HS-5 (cell line): ENCODE results near the gene CD2.

Source experiments
- DNase-seq: peaks from one replicate; pipeline ENCODE4 v3.0.0-alpha.2; 2012; ENCODE audit warnings: low read depth

The CD2 gene, protein sequence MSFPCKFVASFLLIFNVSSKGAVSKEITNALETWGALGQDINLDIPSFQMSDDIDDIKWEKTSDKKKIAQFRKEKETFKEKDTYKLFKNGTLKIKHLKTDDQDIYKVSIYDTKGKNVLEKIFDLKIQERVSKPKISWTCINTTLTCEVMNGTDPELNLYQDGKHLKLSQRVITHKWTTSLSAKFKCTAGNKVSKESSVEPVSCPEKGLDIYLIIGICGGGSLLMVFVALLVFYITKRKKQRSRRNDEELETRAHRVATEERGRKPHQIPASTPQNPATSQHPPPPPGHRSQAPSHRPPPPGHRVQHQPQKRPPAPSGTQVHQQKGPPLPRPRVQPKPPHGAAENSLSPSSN

DNA sequence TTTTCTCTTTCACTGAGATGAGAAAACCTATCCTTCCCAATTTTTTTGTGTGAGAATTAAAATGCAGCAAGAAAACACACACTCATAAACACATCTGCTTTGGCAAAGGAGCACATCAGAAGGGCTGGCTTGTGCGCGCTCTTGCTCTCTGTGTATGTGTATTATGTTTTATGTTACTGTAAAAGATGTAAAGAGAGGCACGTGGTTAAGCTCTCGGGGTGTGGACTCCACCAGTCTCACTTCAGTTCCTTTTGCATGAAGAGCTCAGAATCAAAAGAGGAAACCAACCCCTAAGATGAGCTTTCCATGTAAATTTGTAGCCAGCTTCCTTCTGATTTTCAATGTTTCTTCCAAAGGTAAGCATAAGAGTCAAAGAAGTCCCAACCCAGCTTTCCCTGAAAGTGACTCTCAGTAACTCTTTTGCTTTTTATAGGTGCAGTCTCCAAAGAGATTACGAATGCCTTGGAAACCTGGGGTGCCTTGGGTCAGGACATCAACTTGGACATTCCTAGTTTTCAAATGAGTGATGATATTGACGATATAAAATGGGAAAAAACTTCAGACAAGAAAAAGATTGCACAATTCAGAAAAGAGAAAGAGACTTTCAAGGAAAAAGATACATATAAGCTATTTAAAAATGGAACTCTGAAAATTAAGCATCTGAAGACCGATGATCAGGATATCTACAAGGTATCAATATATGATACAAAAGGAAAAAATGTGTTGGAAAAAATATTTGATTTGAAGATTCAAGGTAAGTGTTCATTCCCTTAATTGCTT, at the start of gene CD2:
CD2 (plus strand) TSS at position 233 of the 780 bp plus-strand sequence; CDS start at position 296, 63 bp downstream.
- no peak for DNase-seq

DNA sequence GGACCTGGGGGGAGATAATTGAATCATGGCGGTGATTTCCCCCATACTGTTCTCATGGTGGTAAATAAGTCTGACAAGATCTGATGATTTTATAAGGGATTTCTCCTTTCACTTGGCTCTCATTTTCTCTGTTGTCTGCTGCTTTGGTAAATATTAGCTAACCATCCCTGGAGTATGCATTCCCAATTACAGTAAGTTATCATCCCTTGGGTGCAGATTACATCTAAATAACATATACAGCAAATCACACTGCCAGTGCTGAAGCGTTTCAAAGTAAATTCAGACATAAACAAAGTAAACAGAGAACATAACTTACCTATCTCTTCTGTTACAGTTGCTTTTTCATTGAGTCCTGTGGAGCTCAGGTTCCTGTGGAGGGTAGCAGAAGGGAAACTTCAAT, 48.1 kb upstream of the CD2 start:
- DNase-seq: no peak

DNA sequence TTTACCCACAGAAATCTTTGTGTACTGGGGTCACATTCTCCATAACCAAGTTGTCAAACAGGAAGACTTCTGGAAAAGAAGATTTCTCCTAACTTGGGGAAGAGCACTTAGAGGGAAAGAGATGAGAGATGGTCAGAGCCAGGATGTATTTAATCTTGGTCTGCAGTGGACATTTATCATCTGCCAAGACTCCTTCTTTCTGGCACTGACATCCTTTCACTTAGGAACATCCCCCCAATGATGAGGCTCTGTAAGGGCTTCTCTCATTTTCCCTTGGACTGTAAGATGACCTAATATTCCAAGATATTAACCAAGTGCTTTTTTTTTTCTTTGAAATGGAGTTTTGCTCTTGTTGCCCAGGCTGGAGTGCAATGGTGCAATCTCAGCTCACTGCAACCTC, 47.4 kb upstream of the CD2 start:
- no peak for DNase-seq

DNA sequence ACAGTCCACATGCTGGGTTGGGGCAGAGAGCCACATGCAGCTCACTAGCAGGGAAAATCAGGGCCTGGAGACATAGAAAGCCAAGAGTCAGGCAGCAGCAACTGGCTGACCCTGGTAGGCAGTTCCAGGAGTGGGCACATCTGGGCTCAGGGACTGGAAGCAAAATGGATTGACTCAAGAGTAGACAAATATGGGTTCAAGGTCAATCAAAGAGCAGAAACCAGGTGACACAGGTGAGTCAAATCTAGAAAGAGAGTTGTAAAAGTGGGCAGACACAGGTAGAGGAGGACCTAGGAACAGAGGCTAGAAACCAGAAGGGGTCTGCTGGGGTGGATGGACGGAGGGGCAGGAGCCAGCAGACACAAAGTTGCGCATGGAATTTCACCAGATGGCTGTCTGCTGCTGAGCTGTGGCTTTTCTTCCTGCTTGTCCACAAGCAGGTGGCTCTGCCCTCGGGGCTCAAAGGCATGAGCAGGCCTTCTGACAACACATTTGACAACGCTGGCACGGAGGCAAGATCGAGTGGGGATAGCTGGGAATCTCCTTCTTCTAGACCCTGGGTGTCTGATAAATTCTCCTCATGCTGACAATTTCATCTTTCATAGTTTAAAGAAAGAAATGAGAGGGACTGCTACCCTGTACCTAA, 45.9 kb upstream of the CD2 start:
- no peak for DNase-seq

DNA sequence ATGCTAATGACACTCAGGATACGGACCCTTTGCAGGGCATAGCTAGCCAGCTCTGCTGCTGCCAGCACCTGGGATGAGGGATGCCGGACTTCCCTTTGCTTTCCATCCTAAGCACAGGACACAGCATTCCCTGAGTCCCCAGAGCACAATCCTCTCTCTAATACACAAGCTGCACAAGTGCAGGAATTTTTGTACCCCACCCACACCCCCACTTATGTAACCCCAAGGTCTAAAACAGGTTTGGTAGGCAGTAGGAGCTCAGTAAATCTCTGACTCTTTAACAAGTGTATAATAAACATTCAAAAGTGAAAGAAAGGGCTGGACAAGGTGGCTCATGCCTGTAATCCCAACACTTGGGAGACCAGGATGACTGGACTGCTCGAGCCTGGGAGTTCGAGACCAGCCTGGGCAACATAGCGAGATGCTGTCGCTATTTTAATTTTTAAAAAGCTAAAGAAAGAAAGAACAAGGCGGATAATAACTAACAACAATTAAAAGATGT, 44.5 kb upstream of the CD2 start:
- no peak for DNase-seq

DNA sequence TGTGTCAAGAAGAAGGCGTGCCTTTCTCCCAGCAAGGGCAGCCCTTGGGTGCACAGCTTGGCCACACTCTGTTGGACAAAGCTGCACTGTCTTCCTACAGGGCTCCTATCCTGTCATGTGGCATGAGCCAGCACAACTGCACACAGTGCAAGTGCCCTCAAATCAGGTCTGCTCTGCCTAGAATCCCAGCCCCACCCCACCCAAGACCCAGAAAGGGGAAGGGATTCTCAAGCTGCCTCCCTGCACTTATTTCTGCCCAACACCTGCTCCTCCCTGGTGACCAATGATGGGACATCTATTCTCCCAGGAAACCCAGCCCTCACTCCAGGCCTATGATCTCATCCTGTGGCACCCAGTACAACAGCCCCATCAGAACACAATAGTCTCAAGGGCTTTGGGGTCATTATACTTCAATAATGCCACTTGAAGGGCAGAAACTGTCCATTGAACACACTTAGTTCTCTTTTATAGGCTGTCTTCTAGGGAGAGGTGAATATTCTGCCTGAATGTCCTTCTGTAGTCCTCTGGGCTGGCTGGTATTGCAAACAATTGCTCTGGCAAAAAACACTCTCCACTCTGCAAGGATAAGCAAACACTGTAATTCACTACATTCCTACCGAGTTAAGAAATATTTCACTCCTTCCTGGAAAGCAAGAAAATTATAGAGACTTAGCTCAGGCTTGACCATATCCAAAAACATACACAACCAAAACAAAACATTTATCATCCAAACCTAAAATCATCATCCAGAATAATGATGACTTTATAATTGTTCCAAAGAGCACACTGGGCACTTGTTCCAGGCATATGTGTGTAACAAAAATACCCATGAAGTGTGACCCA, 43.6 kb upstream of the CD2 start:
- DNase-seq: no peak

DNA sequence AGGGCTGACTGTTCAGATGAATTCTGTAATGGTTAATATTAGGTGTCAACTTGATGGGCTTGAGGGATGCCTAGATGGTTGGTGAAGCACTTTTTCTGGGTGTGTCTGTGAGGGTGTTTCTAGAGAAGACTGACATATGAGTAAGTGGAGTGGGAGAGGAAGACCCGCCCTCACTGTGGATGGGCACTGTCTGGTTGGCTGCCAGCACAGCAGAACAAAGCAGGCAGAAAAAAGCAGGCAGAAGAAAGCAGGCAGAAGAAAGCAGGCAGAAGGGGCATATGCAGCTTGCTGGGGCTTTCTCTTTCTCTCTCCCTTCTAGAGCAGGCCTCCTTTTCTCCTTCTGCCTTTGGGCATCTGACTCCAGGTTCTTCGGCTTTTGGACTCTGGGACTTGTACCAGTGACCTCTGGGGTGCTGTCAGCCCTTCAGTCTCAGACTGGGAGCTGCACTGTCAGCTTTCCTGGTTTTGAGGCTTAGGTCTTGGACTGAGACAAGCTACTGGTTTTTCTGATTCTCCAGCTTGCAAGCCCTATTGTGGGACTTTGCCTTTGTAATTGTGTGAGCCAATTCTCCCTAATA, 42.9 kb upstream of the CD2 start:
- no peak for DNase-seq

DNA sequence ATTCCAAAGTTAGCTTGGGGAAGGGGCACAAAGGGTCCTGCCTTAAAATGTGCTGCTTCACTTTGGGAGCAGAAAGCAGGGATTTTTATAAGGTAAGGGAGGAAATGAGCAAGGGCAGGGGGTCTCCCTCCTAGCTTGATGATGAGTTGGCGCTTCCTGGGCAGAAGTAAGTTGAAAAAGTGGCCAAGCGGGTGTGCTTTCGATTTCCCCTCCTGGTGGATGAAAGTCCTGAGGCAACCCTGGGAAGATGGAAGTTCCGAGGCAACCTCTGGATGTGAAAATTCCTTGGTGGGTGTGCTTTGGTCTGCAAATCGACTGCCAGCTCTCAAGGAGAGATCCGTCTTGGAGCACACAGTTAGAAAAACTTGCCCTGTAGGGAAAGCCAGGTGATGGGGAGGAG, 41.7 kb upstream of the CD2 start:
- DNase-seq: no peak

DNA sequence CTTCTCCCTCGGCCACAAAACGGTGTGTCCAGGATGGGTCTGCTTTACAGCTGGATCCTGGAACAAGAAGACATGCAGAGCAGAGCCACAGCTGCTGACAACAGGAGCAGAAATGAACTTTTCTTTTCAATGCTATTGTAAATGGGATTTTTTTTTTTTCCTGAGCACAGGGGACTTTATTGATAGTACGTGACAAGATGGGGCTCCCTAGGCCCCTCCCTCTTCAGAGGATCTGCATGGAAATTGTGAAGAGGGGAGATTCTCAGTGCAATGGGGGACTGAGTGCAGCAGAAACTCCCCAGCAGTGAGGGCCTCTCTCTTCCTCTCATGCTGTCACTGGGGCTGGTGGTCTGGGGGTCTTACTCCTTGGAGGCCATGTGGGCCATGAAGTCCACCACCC, 40.8 kb upstream of the CD2 start:
- DNase-seq: no peak

DNA sequence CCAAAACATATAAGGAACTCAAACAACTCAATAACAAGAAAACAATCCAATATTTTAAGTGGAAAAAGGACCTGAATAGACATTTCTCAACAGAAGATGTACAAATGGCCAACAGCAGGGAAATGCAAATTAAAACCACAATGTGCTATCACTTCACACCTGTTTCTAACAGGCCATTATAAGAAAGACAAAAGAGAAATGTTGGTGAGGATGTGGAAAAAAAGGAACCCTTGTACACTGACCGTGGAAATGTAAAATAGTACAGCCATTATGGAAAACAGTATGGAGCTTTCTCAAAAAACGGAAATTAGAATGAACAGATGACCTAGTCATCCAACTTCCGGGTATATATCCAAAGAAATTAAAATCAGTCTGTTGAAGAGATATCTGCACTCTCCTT, 37.8 kb upstream of the CD2 start:
- DNase-seq: no peak

DNA sequence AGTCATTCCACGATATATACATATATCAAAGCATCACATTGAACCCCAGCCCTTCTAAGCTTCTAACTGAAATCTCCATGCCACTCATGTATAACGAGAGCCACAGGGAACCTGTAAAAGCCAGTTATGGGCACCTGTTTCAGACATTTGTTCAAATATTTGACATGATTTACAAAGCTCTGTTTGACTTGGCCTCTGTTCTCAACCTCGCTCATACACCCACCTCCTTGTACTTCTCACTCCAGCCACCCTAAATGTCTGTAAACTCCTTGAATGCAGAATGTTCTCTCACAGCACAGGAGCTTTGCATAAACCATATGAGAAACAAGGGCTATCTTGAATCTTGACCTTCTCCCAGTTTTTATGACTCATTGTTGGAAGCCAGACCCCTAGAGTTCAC, 36.9 kb upstream of the CD2 start:
- DNase-seq: no peak

DNA sequence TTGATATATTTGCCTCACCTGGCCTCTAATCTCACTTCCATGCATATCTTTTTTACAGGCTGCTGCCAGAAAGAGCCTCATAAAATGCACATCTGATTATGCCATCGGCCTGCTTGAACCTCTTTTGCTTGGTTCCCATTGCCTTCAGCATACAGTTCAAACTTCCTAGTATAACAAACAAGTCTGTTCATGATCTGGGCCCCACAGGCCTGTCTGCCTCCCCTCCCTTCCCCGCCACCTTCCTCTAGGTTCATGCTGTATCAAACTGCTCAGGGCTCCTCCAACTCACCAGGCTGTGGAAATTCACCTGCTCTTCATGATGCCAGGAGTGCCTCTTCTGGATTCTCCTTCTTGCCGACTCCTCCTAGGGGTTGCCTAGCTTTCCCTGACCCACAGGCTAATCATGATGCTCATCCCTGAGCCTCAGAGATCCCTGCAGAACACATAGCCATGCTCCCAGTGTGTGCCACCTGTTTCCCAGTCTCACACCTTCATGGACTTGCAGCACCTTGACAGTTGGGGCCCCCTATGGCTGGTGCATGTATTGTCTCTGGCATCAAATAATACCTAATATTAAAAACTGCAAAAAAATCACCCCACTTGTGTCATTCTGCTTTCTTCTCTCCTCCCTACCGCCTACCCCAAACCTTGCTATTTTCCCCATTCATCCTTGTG, 33.7 kb upstream of the CD2 start:
- DNase-seq: no peak

DNA sequence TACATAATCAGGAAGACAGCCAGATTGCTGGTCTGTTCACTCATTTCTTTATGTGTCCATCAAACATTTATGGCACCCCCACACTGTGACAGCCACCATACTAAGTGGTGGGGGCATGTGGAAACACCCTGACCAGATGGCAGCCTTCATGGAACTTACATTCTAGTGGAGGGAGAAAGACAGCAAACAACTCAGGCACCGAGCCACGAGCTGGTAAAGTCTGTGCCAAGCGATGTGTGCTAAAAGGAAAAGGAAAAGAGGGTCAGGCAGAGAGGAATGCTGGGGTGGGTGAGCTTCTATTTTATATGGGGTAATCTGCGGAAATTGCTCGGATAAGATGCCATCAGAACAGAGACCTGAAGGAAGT, 33.2 kb upstream of the CD2 start:
- DNase-seq: no peak

DNA sequence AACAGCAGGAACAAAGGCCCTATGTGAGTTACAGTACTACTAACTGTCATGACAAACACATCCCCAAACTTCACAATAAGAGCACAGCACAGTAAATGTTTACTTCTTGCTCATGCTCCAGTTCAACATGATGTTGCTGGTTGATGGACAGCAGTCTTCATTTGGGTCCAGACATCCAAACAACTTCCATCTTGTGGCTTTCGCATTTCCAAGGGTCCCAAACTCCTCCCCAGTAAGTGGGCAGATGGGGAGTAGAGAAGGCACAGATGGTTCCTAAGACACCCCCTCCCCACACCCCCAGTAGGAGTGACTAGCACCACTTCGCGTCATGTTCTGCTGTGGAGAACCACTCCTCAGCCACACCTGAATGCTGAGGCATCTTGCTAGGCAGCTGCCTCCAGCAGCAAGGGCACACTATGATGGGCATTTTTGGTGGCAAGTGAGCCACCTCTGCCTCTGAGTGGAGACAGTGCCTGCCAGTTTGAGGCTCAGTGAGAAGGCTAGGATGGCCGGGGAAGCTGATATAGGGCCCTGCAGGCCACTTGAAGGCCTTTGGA, 32.7 kb upstream of the CD2 start:
- no peak for DNase-seq

DNA sequence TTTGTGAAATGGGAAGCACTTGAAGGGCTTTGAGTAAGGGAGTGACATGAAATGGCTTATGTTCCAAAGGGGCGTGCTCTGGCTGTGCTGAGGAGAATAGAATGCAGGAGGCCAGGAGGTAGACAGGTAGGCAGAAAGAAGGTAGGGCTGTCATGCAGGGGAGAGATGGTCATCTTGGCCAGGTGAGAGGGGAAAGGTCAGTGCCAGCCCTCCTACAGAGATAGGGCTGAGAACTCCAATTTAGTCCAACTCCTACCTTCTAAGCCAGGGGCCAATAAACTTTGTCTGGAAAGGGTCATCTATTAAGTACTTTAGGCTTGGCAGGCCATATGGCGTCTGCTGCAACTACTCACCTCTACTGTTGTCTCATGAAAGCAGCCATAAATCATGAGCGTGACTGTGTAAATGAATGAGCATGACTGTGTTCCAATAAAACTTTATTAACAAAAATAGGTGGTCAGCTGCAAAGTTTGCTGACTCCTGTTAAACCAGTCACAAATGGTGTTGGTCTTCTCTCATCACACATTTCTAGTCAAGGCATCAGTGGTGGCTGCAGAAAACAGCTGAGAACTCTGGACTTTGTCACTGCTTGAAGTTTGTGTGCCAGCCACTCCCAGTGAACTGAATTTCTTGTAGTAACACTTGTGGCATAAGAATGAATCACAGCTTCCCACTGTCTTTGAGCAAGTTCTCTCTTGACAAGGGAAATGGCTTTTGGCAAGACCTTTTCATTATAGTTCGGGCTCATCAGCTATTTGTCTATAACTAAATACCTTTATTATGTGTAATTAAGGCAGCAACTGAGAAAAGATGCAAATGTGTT, 32.0 kb upstream of the CD2 start:
- no peak for DNase-seq

DNA sequence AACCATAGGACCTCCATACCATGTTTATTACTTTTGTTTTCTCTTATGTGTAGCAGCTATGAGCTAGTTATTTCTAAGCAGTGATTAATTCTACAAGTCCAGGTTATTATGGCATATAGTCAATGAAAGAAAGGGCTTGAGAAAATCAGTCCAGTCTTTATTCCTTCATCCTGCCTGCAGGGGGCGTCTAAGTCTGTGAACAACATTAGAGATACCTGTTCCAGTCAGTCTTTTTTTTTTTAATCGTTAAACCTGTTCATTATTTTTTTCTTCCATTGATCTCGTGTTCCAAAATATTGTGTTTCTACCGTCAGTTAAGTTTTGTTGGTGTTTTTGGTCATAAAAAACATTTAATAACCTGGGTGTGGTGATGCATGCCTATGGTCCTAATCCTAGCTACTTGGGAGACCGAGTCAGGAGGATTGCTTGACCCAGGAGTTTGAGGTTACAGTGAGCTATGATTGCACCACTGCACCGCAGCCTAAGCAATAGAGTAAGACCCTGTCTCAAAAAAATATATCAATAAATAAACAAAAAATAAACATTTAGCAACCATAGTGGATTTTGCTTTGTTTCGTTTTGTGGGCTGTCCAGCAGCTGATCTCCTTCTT, 29.4 kb upstream of the CD2 start:
- DNase-seq: no peak

DNA sequence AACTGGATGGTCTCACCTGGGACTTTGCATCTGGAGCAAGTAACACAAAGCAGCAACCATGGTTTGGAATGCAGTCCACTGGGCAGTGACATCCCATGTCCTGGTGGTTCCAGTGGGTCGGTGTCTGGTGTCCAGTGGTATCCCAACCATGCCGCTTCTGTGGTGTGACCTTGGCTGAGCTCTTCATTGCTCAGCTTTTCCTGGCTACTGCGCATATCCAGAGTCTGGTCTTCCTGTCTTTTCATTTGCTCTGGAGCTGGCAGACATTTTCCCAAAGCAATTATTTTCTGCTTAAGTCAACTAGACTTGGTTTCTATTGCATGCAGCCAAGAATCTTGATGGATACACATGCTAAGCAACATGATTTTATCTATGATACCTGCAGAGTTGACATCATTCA, 28.4 kb upstream of the CD2 start:
- DNase-seq: no peak

DNA sequence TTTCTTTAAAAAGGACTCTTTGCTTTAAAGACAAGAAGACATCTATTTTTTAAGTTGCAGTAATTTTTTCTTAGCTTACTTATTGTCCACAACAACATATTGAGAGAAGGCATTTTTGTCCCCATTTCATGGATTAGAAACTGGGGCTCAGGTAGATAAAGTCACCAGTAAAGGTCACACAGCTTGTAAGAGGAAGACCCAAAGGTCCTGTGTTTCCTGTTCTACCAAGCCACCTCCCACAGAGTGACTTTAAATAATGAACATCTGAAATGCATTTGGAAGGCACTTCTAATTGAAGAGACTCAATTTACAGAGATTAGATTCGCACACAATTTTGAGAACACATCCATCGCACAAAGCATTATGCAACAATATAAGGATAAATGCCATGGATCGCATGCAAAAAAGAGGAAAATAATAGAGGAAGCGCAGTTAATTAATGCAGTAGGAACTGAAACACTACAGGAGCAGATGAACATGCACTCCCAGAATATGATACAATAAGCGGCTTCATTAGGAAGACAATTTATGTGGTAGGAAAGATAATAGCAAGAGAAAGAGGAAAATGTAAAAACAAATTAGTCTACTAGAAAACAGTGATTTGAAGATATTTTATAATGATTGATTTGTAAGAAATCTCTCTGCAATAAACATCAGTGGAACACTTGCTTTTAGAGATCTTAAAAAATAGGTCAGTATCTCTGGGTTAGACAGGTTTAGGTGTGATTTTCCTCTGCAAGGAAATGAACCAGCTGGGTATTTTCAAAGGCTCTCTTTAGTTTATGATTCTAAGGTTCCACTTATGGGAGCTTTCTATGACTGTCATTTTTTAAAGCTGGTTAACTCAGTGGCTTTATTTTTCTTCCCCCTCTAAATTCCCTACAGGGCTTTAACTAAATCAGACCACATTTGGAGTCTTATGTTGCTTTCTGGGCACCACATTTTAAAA, 27.1 kb upstream of the CD2 start:
- no peak for DNase-seq
